Hepatocyte (in vitro differentiated cells): Measurements from ENCODE around the gene CTR9. TPM values are rescaled to one million over a fixed set of nuclear protein-coding genes. Genes with fewer than 3 reads are reported as not detected.
A peak's percentile ranks its signal among the peaks of the same experiment; 100 is the strongest.
"Not testable (repeated sequence)": the region's sequence is repeated elsewhere in the genome, so short reads cannot be mapped to it uniquely, and the experiment has no call there.

Experiments used
- DNase-seq: peaks from one replicate; pipeline ENCODE4 v3.0.0-alpha.2; 2016; ENCODE audit warnings: low spot score
- H2AFZ ChIP-seq: fragments of 200-600 bp; sonication (generic); 2 replicates; pipeline ENCODE4 v1.6.0; 2016; ENCODE audit warnings: antibody characterized with exemption, mild to moderate bottlenecking
- H3K27ac ChIP-seq: fragments of 200-600 bp; sonication (generic); 2 replicates; pipeline ENCODE4 v1.5.1; 2016; ENCODE audit warnings: mild to moderate bottlenecking
- H3K27me3 ChIP-seq: fragments of 200-600 bp; sonication (generic); 2 replicates; pipeline ENCODE4 v1.6.1; 2016
- H3K36me3 ChIP-seq: fragments of 200-600 bp; sonication (generic); replicated peaks from 2 replicates; pipeline ENCODE4 v1.5.1; 2016; ENCODE audit warnings: low read depth; ENCODE audit not compliant: insufficient read depth
- H3K4me1 ChIP-seq: fragments of 200-600 bp; sonication (generic); 2 replicates; pipeline ENCODE4 v1.5.1; 2016; ENCODE audit warnings: mild to moderate bottlenecking, moderate library complexity; ENCODE audit not compliant: insufficient read depth
- H3K4me2 ChIP-seq: fragments of 200-600 bp; sonication (generic); 2 replicates; pipeline ENCODE4 v1.6.0; 2016
- H3K4me3 ChIP-seq: fragments of 200-600 bp; sonication (generic); 2 replicates; pipeline ENCODE4 v1.5.1; 2016; ENCODE audit warnings: mild to moderate bottlenecking
- H3K79me2 ChIP-seq: fragments of 200-600 bp; sonication (generic); 2 replicates; pipeline ENCODE4 v1.6.0; 2017; ENCODE audit warnings: mild to moderate bottlenecking
- H3K9me2 ChIP-seq: fragments of 200-600 bp; sonication (generic); replicated peaks from 2 replicates; pipeline ENCODE4 v1.6.0; 2017; ENCODE audit warnings: mild to moderate bottlenecking; ENCODE audit not compliant: insufficient read depth
- H3K9me3 ChIP-seq: fragments of 200-600 bp; sonication (generic); 2 replicates; pipeline ENCODE4 v1.5.1; 2016; ENCODE audit warnings: low read depth, mild to moderate bottlenecking
- H4K20me1 ChIP-seq: fragments of 200-600 bp; sonication (generic); 2 replicates; pipeline ENCODE4 v1.6.0; 2016; ENCODE audit warnings: mild to moderate bottlenecking; ENCODE audit not compliant: insufficient read depth, poor library complexity, severe bottlenecking
- CTCF ChIP-seq: fragments of 200-600 bp; sonication (generic); IDR thresholded peaks from 2 replicates; pipeline ENCODE4 v1.5.1; 2016; ENCODE audit warnings: antibody characterized with exemption, mild to moderate bottlenecking; ENCODE audit not compliant: poor library complexity
- EZH2 ChIP-seq: fragments of 200-600 bp; sonication (generic); IDR thresholded peaks from 2 replicates; pipeline ENCODE4 v1.6.1; 2016; ENCODE audit warnings: antibody characterized with exemption, mild to moderate bottlenecking, borderline replicate concordance
- EZH2phosphoT487 ChIP-seq: fragments of 200-600 bp; sonication (generic); IDR thresholded peaks from one replicate; pipeline ENCODE4 v1.6.1; 2018; ENCODE audit warnings: antibody characterized with exemption, mild to moderate bottlenecking, low read depth, moderate library complexity; ENCODE audit not compliant: unreplicated experiment, severe bottlenecking
- WGBS: methylation state at CpG from one replicate; pipeline ENCODE4 v1.1.6; 2016; ENCODE audit warnings: low lambda C conversion rate; ENCODE audit errors: missing lambda C conversion rate; 5-methylcytosine and 5-hydroxymethylcytosine counted together
- polyA plus RNA-seq: library from polyadenylated mRNA; unstranded; fragments of >200 nt; fragmentation: Nextera tagmentation; extraction: Ambion mirVana; gene quantifications from 2 replicates; pipeline ENCODE4 v1.2.1, GENCODE V29; 2016
- total RNA-seq: library from RNA; depleted of rRNA; stranded (reverse); fragments of >200 nt; gene quantifications from 2 replicates; pipeline ENCODE4 v1.2.3, GENCODE V29; 2014

The CTR9 gene
- total and polyA plus RNA-seq, 2 experiments from 2014 or later: 24.4 to 28.0 TPM

GRCh38 chr11:10809373-10810160 lies 58.5 kb downstream of the CTR9 start:
- Histone ChIP-seq H2AFZ (peak overlapping the region; percentile 49), H3K9me2 (no peaks in the 10 kb centered on the region)
- no peak for DNase-seq

GRCh38 chr11:10813945-10814344 lies 62.9 kb downstream of the CTR9 start:
- Histone ChIP-seq H3K27ac (no peak overlapping the region), H3K9me2 (no peaks in the 10 kb centered on the region), H3K4me2 (no peak overlapping the region), H4K20me1 (no peaks in the 10 kb centered on the region), H3K4me3 (no peak overlapping the region), H2AFZ (no peak overlapping the region), H3K4me1 (no peaks in the 10 kb centered on the region), H3K36me3 (no peaks in the 10 kb centered on the region), H3K9me3 (no peaks in the 10 kb centered on the region), H3K79me2 (no peaks in the 10 kb centered on the region), H3K27me3 (no peaks in the 10 kb centered on the region)
- DNase-seq: no peak
- no peak for TF ChIP-seq EZH2
- no peak for TF ChIP-seq CTCF
- TF ChIP-seq EZH2phosphoT487: no peak

More at GRCh38 chr11:10809373-10810160, 58.5 kb downstream of the CTR9 start:
- H3K36me3 ChIP-seq: peaks cover 5% of the 10 kb centered on the region
- no peak for TF ChIP-seq EZH2phosphoT487
- no peak for TF ChIP-seq EZH2
- no peak for TF ChIP-seq CTCF
- peaks cover 38% of the 10 kb centered on the region for H3K79me2 ChIP-seq
- H3K9me3 ChIP-seq: no peaks in the 10 kb centered on the region
- peaks cover 21% of the 10 kb centered on the region for H3K4me1 ChIP-seq
- H3K4me3 ChIP-seq: peak overlapping the region; percentile 33
- no peaks in the 10 kb centered on the region for H3K27me3 ChIP-seq
- 2% methylated on average over 29 of the region's 29 CpGs for WGBS
- peaks cover 32% of the 10 kb centered on the region for H4K20me1 ChIP-seq
- peak overlapping the region; percentile 84 for H3K4me2 ChIP-seq
- peak overlapping the region; percentile 97 for H3K27ac ChIP-seq

- TF ChIP-seq EZH2phosphoT487: no peak
- TF ChIP-seq CTCF: no peak
- TF ChIP-seq EZH2: no peak
- peak; percentile 41 for DNase-seq
- no peak overlapping the region for H2AFZ ChIP-seq
- no peaks in the 10 kb centered on the region for H3K27me3 ChIP-seq
- no peak overlapping the region for H3K4me2 ChIP-seq
- H3K79me2 ChIP-seq: no peaks in the 10 kb centered on the region
- WGBS: 76% methylated on average over 1 of the region's 1 CpG
- H3K9me2 ChIP-seq: no peaks in the 10 kb centered on the region
- H3K27ac ChIP-seq: no peak overlapping the region
- H3K4me1 ChIP-seq: no peaks in the 10 kb centered on the region
- H3K4me3 ChIP-seq: no peak overlapping the region
- no peaks in the 10 kb centered on the region for H3K9me3 ChIP-seq
- H4K20me1 ChIP-seq: no peaks in the 10 kb centered on the region
- H3K36me3 ChIP-seq: no peaks in the 10 kb centered on the region
Observed at GRCh38 chr11:10818594-10818993, 67.5 kb downstream of the CTR9 start.

GRCh38 chr11:10822491-10822890 lies 71.4 kb downstream of the CTR9 start:
- H3K4me3 ChIP-seq, H3K36me3 ChIP-seq, H3K9me3 ChIP-seq, H3K79me2 ChIP-seq, H2AFZ ChIP-seq, H3K4me1 ChIP-seq, H4K20me1 ChIP-seq, H3K4me2 ChIP-seq, DNase-seq, H3K27me3 ChIP-seq, H3K27ac ChIP-seq, H3K9me2 ChIP-seq: not testable (repeated sequence)
- whole genome bisulfite sequencing: 58% methylated on average over 3 of the region's 3 CpGs
